ENCODE data around the gene FAM174C. TPM values are rescaled to one million over a fixed set of nuclear protein-coding genes. Genes with fewer than 3 reads are reported as not detected.
A peak's percentile ranks its signal among the peaks of the same experiment; 100 is the strongest.

FAM174C gene
- polyA plus RNA-seq, 1 of the 3 experiments (the other 2 are of a cell fraction): 78.0 TPM

DNA sequence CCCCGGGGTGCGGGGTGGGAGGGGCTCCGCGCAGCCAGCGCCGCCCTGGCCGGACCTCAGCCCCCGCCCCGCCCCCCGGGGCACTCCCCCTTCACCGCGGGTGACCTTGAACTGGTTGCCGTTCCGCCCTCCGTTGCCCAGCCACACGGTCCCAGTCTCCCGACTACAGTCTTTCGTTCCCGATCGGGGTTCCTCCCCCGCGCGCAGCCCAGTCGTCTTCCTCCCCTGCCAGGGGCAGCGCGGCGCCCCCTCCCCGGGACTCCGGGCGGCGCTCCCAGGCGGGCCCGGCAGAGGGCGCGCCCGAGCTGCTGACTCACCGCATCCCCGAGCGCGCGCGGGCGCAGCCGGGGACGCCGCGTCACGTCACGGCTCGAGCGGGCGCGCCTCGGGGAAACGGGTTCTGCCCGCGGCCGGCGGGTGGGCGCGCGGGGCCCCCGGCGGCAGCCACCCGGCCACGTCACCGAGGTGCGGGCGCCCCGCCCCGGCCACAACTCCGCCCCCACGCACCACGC lies 26.5 kb upstream of the FAM174C start (continued):
- no peak for TF ChIP-seq TAF1 (IDR thresholded peaks at IDR 0.05; ENCODE audit: borderline replicate concordance, low read depth, low read length)
- TF ChIP-seq ZBTB33 (IDR thresholded peaks at IDR 0.05; ENCODE audit: borderline replicate concordance, low read depth): no peak
- no peak for TF ChIP-seq TCF12 (IDR thresholded peaks at IDR 0.05)
- TF ChIP-seq RAD21 (IDR thresholded peaks at IDR 0.05; ENCODE audit: low read length): peak; percentile 44
- 0 out of 2 replicates have a peak, but pooled peaks have one; percentile 31 for TF ChIP-seq RXRA (IDR thresholded peaks at IDR 0.05; ENCODE audit: borderline replicate concordance, low read depth)
- TF ChIP-seq RFX5 (IDR thresholded peaks at IDR 0.05; ENCODE audit: low read length): no peak
- TF ChIP-seq, protein P1, sequence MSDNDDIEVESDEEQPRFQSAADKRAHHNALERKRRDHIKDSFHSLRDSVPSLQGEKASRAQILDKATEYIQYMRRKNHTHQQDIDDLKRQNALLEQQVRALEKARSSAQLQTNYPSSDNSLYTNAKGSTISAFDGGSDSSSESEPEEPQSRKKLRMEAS (IDR thresholded peaks at IDR 0.05; ENCODE audit: low read depth): no peak
- TF ChIP-seq USF1 (IDR thresholded peaks at IDR 0.05; ENCODE audit: borderline replicate concordance, low read depth): no peak
- no peak for TF ChIP-seq EZH2phosphoT487 (IDR thresholded peaks at IDR 0.05; ENCODE audit: borderline replicate concordance, low read depth)
- TF ChIP-seq NRF1 (IDR thresholded peaks at IDR 0.05; ENCODE audit: low read depth, low read length): peak; percentile 32; the same call in 1 of the 2 replicates
- no peak for TF ChIP-seq REST (IDR thresholded peaks at IDR 0.05; ENCODE audit: low read depth, low read length)
- TF ChIP-seq FOSL2 (IDR thresholded peaks at IDR 0.05; ENCODE audit: borderline replicate concordance, low read depth): peak; percentile 21; the same call in 1 of the 2 replicates
- no peak for TF ChIP-seq TEAD4 (IDR thresholded peaks at IDR 0.05; ENCODE audit: borderline replicate concordance, insufficient read depth)
- no peak for TF ChIP-seq EP300 (IDR thresholded peaks at IDR 0.05; ENCODE audit: borderline replicate concordance in 1 of 2, low read depth in 1 of 2, low read length in 1 of 2)
- TF ChIP-seq IRF3 (IDR thresholded peaks at IDR 0.05; ENCODE audit: low read depth, low read length): no peak
- TF ChIP-seq GABPA (IDR thresholded peaks at IDR 0.05; ENCODE audit: low read depth): no peak
- no peak for TF ChIP-seq NFIC (IDR thresholded peaks at IDR 0.05; ENCODE audit: borderline replicate concordance)
- TF ChIP-seq GATA2 (CRISPR knock-in tag; IDR thresholded peaks at IDR 0.05): no peak
- TF ChIP-seq SMC3 (IDR thresholded peaks at IDR 0.05; ENCODE audit: low read depth, low read length): peak; percentile 26; the same call in 1 of the 2 replicates
- TF ChIP-seq POLR2AphosphoS5 (IDR thresholded peaks at IDR 0.05; ENCODE audit: low read depth, low read length): no peak
- no peak for TF ChIP-seq JUND (IDR thresholded peaks at IDR 0.05)

All from SK-N-SH (cell line).